ENCODE measurements around the gene CBX1. TPM values are rescaled to one million over a fixed set of nuclear protein-coding genes. Genes with fewer than 3 reads are reported as not detected.

The CBX1 gene
- total RNA-seq, 1 donor from 2014 or later: 78.6 TPM

GRCh38 chr17:48144976-48145798 lies 43.9 kb upstream of the CBX1 start:
- no peak overlapping the region for H3K4me3 ChIP-seq (ENCODE audit: low read depth, low read length)
- no peak for DNase-seq (ENCODE audit: low read depth)
- H3K36me3 ChIP-seq (ENCODE audit: control insufficient read depth, insufficient read depth, low read length): no peaks in the 10 kb centered on the region
- peaks cover 8% of the 10 kb centered on the region for H3K27me3 ChIP-seq (ENCODE audit: control insufficient read depth, insufficient read depth, low read length)
- TF ChIP-seq, protein P1, sequence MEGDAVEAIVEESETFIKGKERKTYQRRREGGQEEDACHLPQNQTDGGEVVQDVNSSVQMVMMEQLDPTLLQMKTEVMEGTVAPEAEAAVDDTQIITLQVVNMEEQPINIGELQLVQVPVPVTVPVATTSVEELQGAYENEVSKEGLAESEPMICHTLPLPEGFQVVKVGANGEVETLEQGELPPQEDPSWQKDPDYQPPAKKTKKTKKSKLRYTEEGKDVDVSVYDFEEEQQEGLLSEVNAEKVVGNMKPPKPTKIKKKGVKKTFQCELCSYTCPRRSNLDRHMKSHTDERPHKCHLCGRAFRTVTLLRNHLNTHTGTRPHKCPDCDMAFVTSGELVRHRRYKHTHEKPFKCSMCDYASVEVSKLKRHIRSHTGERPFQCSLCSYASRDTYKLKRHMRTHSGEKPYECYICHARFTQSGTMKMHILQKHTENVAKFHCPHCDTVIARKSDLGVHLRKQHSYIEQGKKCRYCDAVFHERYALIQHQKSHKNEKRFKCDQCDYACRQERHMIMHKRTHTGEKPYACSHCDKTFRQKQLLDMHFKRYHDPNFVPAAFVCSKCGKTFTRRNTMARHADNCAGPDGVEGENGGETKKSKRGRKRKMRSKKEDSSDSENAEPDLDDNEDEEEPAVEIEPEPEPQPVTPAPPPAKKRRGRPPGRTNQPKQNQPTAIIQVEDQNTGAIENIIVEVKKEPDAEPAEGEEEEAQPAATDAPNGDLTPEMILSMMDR (IDR thresholded peaks at IDR 0.05; ENCODE audit: insufficient read depth, low read length, poor library complexity, severe bottlenecking): no peak

- peaks cover 6% of the 10 kb centered on the region for H3K27me3 ChIP-seq (ENCODE audit: control insufficient read depth, insufficient read depth, low read length)
- no peak for DNase-seq (ENCODE audit: low read depth)
- TF ChIP-seq, protein P1 (IDR thresholded peaks at IDR 0.05; ENCODE audit: insufficient read depth, low read length, poor library complexity, severe bottlenecking): no peak
- H3K36me3 ChIP-seq (ENCODE audit: control insufficient read depth, insufficient read depth, low read length): no peaks in the 10 kb centered on the region
- H3K4me3 ChIP-seq (ENCODE audit: low read depth, low read length): no peak overlapping the region
These were observed 43.0 kb upstream of the CBX1 start for GRCh38 chr17:48144231-48144630.

- no peak for DNase-seq (ENCODE audit: low read depth)
- Histone ChIP-seq H3K27me3 (ENCODE audit: control insufficient read depth, insufficient read depth, low read length) (peaks cover 6% of the 10 kb centered on the region), H3K36me3 (ENCODE audit: control insufficient read depth, insufficient read depth, low read length) (no peaks in the 10 kb centered on the region), H3K4me3 (ENCODE audit: low read depth, low read length) (no peak overlapping the region)
- TF ChIP-seq, protein P1 (IDR thresholded peaks at IDR 0.05; ENCODE audit: insufficient read depth, low read length, poor library complexity, severe bottlenecking): no peak
These were observed 42.4 kb upstream of the CBX1 start for GRCh38 chr17:48143629-48144028.

- H3K27me3 ChIP-seq (ENCODE audit: control insufficient read depth, insufficient read depth, low read length): peaks cover 6% of the 10 kb centered on the region
- DNase-seq (ENCODE audit: low read depth): no peak
- H3K36me3 ChIP-seq (ENCODE audit: control insufficient read depth, insufficient read depth, low read length): no peaks in the 10 kb centered on the region
- no peak overlapping the region for H3K4me3 ChIP-seq (ENCODE audit: low read depth, low read length)
- TF ChIP-seq, protein P1 (IDR thresholded peaks at IDR 0.05; ENCODE audit: insufficient read depth, low read length, poor library complexity, severe bottlenecking): no peak
These were observed 38.7 kb upstream of the CBX1 start for GRCh38 chr17:48139944-48140343.

- no peaks in the 10 kb centered on the region for H3K36me3 ChIP-seq (ENCODE audit: control insufficient read depth, insufficient read depth, low read length)
- H3K27me3 ChIP-seq (ENCODE audit: control insufficient read depth, insufficient read depth, low read length): no peaks in the 10 kb centered on the region
- TF ChIP-seq, protein P1 (IDR thresholded peaks at IDR 0.05; ENCODE audit: insufficient read depth, low read length, poor library complexity, severe bottlenecking): no peak
- DNase-seq (ENCODE audit: low read depth): no peak
- H3K4me3 ChIP-seq (ENCODE audit: low read depth, low read length): no peak overlapping the region
These were observed 36.4 kb upstream of the CBX1 start for GRCh38 chr17:48137656-48138055.

All from kidney epithelial cell (primary cell).